Stimulated activated CD4-positive, alpha-beta T cell treated with anti-CD3 and anti-CD28 coated beads, Interleukin-4, amount 100 ng/mL, for 48 hours (primary cell): ENCODE data around the gene UGT2B11.
"Not testable (repeated sequence)": the region's sequence is repeated elsewhere in the genome, so short reads cannot be mapped to it uniquely, and the experiment has no call there.

Source experiments
- DNase-seq, 2 donors: peaks; one replicate each; pipeline ENCODE4 v3.0.0-alpha.2; 2020; ENCODE audit warnings: low read depth in 2 of 2

Gene UGT2B11

DNA sequence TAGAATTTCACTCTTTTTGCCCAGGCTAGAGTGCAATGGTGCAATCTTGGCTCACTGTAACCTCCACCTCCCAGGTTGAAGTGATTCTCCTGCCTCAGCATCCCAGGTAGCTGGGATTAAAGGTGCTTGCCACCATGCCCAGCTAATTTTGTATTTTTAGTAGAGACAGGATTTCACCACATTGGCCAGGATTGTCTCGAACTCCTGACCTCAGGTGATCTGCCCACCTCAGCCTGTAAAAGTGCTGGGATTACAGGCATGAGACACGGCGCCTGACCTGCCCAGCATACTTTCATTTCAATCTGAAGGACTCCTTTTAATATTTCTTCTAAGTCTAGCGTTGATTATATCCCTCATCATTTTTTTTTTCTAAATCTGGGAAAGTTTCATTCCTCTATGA is 45.4 kb downstream of the UGT2B11 start:
- DNase-seq, result not testable (repeated sequence)

DNA sequence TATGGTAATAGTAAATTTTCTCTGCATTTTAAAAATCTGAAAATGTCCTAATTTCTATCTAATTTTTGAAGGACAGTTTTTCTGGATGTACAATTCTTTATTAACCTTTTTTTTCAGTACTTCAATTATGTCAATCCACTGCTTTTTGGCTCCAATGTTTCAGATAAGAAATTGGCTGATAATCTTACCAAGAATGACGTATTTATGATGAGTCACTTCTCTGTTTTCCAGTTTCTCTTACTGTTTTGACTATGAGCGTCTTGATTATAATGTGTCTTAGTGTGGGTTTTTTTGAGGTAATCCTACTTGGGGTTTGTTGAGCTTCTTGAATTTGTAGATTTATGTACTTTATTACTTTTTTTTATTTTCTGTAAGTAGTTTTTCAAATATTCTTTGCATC is 47.2 kb downstream of the UGT2B11 start:
- DNase-seq, result no peak

DNA sequence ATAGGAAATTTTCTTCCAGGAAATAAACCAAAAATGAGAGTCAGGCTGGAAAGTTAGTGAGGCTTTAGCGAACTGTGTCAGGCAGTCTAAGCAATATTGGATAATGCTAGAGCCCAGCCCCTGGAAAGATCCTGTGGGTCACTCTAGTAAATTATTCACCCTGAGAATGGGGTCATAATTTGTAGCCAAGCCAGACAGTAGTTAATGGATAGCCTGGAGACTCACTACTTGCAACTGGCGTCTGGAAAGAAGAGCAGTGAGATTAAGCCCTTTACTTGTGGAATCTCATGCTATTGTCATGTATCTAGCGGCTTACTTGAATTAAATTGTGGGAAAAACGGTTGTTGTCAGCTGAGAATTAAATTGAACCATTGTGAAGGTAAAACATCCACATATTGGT is 48.2 kb downstream of the UGT2B11 start:
- not testable (repeated sequence) for DNase-seq

DNA sequence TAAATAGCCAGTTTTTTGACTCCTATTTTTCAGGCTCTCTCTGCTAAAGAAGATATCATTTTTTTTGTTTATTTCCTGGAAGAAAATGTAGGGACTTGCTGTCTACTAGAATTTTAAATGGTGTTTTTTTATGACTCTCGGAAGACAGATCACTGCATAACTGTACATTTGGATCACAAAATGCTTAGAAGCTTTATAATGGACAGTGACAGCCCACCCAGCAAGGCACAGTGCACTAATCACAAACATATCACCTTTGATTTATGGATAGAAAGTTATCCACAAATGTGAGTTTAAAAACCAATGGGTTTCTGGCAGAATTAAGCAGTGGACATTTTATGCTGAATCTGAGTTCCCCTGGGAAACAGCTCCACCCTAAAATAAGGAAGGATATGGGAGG is 48.8 kb downstream of the UGT2B11 start:
- not testable (repeated sequence) for DNase-seq

DNA sequence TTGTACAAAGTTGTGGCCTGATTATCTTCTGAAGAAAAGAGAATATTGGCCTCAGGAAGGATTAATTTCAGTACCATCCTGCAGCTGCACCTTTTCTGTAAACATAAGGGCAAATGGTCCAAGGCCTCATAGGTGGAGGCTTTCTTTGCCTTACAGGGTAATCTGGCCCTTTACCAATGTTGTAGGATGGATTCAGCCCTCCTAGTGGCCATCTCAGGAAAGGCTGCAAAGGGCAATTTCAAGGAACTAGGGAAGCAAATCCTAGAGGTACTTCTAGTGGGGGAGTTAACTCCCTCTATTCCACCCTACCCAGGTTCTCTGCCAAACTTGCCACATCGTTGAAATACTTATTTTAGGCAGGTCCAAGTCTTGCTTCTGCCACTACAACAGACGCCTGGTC is 57.6 kb downstream of the UGT2B11 start:
- no peak for DNase-seq

DNA sequence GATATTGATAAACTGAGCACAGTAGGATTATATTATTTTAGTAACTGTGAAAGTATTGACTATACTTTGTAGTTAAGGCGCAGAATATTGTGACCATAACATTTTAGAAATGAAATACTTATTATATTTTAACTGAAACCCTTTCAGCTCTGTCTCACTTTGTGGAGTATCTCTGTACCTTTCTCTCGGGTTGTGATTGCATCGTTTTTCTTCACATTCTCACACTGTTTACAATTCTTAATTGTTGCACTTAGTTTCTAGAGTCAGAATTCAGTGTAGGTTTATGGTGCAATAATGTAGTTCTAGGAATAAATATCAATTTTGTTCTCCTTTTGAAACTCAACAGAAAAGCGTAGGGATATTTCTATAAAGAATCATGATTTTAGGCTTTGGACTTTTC is 60.5 kb downstream of the UGT2B11 start:
- DNase-seq, result no peak
